Kidney epithelial cell (primary cell): Measurements from ENCODE around the gene AP1S3. TPM values are rescaled to one million over a fixed set of nuclear protein-coding genes. Genes with fewer than 3 reads are reported as not detected.
A peak's percentile ranks its signal among the peaks of the same experiment; 100 is the strongest.

ENCODE experiments used
- DNase-seq: peaks from one replicate; pipeline ENCODE4 v3.0.0-alpha.2; 2010; ENCODE audit warnings: low read depth
- H3K27me3 ChIP-seq: 2 replicates; pipeline ENCODE4 v1.6.0; 2011; ENCODE audit warnings: low read length; ENCODE audit not compliant: control insufficient read depth, insufficient read depth
- H3K36me3 ChIP-seq: 2 replicates; pipeline ENCODE4 v1.5.1; 2011; ENCODE audit warnings: low read length; ENCODE audit not compliant: control insufficient read depth, insufficient read depth
- H3K4me3 ChIP-seq: 2 replicates; pipeline ENCODE4 v1.5.1; 2011; ENCODE audit warnings: low read depth, mild to moderate bottlenecking, control low read depth, low read length
- total RNA-seq: library from RNA; depleted of rRNA; stranded (reverse); fragments of >200 nt; gene quantifications from 2 replicates; pipeline ENCODE4 v1.2.3, GENCODE V29; 2015
- TF ChIP-seq, protein P1 (sequence below): IDR thresholded peaks from 2 replicates; pipeline ENCODE4 v1.5.1; 2011; ENCODE audit warnings: mild to moderate bottlenecking, moderate library complexity, low read length, control low read depth, inconsistent platforms; ENCODE audit not compliant: insufficient read depth, poor library complexity, severe bottlenecking

Gene AP1S3
- total RNA-seq, 1 donor from 2014 or later: 22.4 TPM

DNA sequence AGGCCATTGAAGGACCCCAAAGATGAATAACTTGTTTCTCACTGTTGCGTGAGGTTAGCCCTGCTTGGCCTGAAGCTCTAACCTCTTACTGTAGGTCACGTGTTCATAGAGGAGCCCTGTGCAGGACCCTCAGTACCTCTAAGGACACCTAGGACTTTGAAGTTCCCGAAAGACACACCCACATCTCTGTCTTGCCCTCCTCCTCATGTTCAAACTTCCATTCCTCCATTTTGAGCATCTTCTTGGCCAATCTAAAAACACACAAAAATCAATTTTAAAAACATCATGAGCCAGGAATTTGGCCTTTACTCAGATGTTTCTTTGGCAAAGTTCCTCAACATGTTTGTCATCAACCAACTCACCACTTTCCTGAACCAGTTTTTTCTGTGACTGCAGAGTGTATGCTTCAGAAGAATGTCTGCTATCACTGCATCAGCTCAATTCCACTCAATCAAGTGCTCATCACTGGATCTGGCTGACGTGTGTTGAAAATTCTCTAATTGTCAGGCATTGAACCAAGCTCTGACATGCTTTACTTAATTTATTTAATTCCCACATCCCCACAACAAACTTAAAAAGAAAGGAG is 101.6 kb downstream of the AP1S3 start:
- TF ChIP-seq, protein P1, sequence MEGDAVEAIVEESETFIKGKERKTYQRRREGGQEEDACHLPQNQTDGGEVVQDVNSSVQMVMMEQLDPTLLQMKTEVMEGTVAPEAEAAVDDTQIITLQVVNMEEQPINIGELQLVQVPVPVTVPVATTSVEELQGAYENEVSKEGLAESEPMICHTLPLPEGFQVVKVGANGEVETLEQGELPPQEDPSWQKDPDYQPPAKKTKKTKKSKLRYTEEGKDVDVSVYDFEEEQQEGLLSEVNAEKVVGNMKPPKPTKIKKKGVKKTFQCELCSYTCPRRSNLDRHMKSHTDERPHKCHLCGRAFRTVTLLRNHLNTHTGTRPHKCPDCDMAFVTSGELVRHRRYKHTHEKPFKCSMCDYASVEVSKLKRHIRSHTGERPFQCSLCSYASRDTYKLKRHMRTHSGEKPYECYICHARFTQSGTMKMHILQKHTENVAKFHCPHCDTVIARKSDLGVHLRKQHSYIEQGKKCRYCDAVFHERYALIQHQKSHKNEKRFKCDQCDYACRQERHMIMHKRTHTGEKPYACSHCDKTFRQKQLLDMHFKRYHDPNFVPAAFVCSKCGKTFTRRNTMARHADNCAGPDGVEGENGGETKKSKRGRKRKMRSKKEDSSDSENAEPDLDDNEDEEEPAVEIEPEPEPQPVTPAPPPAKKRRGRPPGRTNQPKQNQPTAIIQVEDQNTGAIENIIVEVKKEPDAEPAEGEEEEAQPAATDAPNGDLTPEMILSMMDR: no peak
- H3K4me3 ChIP-seq: no peak overlapping the region
- DNase-seq: peak; percentile 35

DNA sequence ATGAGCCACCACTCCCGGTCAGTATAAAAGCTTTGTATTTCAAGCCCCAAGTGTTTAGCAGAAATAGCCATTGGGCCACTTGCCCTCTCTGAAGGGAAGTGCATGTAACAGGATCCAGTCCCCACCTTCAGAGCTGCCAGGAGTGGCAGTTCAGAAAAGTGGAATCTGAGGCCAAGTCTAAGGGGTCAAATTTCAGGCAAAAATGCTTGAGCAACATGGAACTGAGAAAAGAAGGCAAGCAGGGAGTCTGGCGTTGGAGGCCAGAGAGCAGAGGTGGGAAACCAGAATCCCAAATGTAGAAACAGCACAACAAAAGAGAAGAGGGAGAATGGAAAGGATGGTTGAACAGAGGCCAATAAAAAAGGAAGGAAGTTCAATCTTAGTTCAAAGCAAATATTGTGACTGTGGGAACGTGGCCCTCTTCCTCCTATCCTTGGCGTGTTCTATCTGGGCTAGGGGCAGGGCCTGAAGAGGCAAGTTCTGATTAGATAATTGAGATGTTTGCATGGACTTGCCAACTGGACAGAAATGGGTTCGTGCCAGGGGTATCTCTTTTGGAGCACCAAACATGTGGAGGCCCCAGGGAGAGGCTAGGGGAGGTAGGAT is 102.2 kb downstream of the AP1S3 start:
- H3K27me3 ChIP-seq: no peaks in the 10 kb centered on the region
- H3K36me3 ChIP-seq: no peaks in the 10 kb centered on the region
- TF ChIP-seq, protein P1: no peak
- H3K4me3 ChIP-seq: no peak overlapping the region
- DNase-seq: no peak

More for the DNA sequence above, 101.6 kb downstream of the AP1S3 start:
- Histone ChIP-seq H3K27me3 (no peaks in the 10 kb centered on the region), H3K36me3 (no peaks in the 10 kb centered on the region)

DNA sequence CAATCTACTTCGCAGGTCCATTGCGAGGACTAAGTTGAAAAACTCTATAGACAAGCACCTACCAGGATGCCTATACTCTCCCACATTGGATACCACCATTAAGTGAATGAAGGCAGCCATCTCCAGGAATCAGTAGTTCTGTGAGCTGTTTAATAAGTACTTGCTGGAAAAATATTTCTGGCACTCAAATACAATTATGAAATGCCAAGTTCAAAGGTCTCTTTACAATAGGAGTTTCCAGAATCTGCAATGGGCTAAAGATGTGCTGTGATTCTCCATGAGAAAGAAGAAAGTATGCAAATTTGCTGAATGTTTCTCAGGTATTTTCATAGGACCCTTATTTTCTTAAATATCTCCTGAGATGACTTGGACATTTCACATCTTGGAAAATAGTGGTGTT is 103.0 kb downstream of the AP1S3 start:
- Histone ChIP-seq H3K36me3 (no peaks in the 10 kb centered on the region), H3K27me3 (no peaks in the 10 kb centered on the region), H3K4me3 (no peak overlapping the region)
- no peak for DNase-seq
- TF ChIP-seq, protein P1: no peak

DNA sequence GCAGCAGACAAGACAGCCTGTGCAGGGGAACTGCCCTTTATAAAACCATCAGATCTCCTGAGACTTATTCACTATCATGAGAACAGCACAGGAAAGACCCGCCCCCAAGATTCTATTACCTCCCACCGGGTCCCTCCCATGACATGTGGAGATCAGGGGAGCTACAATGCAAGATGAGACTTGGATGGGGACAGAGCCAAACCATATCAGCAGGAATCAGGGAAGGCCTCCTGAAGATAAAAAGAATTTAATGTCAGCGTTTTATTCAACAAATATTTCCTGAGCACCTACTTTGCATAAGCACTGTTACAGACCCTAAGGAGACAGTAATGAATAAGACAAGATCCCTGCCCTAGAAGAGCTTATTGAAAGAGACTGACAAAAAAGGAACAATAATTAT is 105.0 kb downstream of the AP1S3 start:
- Histone ChIP-seq H3K36me3 (no peaks in the 10 kb centered on the region), H3K27me3 (no peaks in the 10 kb centered on the region), H3K4me3 (no peak overlapping the region)
- TF ChIP-seq, protein P1: no peak
- DNase-seq: no peak

DNA sequence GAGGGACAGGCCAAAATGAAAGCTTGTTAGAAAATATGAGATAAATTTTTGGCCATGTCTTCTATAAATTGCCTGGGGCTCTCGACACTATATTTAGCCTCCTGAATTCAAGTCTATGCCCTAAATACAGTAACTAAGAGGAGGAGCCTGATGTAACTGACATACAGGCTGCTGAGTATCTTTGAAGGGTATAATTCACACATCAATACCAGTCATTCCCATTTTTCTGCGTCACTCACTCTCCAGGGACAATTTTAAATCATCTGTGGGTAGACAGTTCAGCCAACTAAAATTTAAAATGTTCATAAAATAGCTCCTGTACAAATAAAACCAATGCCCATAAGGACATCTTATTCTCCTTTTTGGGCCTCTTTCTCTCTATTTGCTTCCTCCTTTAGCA is 105.9 kb downstream of the AP1S3 start:
- no peak overlapping the region for H3K4me3 ChIP-seq
- TF ChIP-seq, protein P1: no peak
- no peaks in the 10 kb centered on the region for H3K36me3 ChIP-seq
- no peak for DNase-seq
- H3K27me3 ChIP-seq: no peaks in the 10 kb centered on the region

DNA sequence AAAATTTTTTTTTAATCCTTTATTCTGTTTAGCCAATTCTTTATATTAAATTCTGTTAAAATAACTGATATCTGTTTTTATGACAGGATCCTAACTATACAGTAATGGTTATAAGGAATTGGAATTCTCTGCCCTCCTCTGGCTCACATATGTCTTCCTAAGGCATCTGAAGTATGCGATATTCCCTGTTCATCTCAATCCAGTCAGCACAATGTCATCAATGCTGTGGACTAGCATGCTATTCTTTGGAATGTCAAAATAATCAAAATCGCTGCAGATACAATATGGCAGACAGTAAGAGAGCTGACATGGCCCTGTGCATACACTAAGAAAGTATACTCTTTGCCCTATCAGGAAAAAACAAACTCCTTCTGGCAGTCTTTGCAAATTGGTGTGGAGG is 107.6 kb downstream of the AP1S3 start:
- TF ChIP-seq, protein P1: no peak
- Histone ChIP-seq H3K27me3 (no peaks in the 10 kb centered on the region), H3K36me3 (no peaks in the 10 kb centered on the region), H3K4me3 (no peak overlapping the region)
- DNase-seq: no peak
